Measurements from ENCODE around the gene TNNT3. TPM values are rescaled to one million over a fixed set of nuclear protein-coding genes. Genes with fewer than 3 reads are reported as not detected.

Gene TNNT3
- total and polyA plus RNA-seq, 9 donors = 2,869 to 9,783 (median 6,353) TPM

DNA sequence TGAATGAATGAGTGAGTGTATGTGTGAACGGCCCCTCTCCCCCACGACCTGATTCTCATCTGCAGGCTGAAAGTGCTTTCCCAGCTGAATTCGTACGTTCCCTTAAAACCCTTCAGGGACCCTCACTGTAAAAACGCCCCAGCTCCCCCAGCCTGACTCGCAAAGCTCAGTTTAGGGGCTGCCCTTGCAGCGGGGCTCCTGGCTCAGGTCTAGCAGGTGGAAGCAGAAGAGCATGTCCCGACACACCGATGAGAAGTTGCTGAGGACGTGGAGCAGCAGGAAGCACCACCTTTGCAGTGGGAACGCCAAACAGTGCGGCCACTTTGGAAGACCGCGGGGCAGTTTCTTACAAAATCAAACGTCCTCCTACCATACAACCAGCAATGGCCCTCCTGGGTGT is 24.1 kb downstream of the TNNT3 start:
- peak overlapping the region; percentile 8 for H3K27ac ChIP-seq (ENCODE audit: low read length)

DNA sequence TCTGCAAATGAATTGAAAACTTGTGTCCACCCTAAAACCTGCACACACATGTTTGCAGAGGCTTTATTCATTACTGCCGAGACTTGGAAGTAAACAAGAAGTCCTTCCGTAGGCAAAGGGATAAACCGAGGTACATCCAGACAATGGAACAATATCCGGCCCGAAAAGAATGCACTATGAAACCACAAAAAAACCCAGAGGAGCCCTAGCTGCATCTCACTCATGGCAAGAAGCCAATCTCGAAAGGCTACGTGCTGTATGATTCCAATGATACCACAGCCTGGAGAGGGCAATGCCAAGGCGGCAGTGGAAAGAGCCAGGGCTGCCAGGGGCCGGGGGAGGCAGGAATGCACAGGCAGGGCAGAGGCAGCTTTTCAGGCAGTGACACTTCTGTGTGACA is 24.5 kb downstream of the TNNT3 start:
- WGBS (ENCODE audit: insufficient coverage) = 32% methylated on average over 6 of the region's 9 CpGs
- Histone ChIP-seq H3K4me1 (ENCODE audit: control insufficient read depth, insufficient read depth, low read length) (peaks cover 24% of the 10 kb centered on the region), H3K9me3 (replicated peaks; ENCODE audit: control insufficient read depth, low read depth, low read length) (no peaks in the 10 kb centered on the region), H3K27ac (ENCODE audit: low read length) (peak overlapping the region; percentile 13), H3K4me3 (ENCODE audit: low read length) (no peak overlapping the region), H3K27me3 (ENCODE audit: control insufficient read depth, insufficient read depth, low read length) (no peaks in the 10 kb centered on the region), H3K36me3 (ENCODE audit: control insufficient read depth, insufficient read depth, low read length) (no peaks in the 10 kb centered on the region)
- DNase-seq = no peak

More for the DNA sequence above, 24.1 kb downstream of the TNNT3 start:
- H3K36me3 ChIP-seq (ENCODE audit: control insufficient read depth, insufficient read depth, low read length) = peaks cover under 1% of the 10 kb centered on the region
- H3K27me3 ChIP-seq (ENCODE audit: control insufficient read depth, insufficient read depth, low read length) = no peaks in the 10 kb centered on the region
- no peak overlapping the region for H3K4me3 ChIP-seq (ENCODE audit: low read length)
- H3K4me1 ChIP-seq (ENCODE audit: control insufficient read depth, insufficient read depth, low read length) = peaks cover 28% of the 10 kb centered on the region
- no peak for DNase-seq
- H3K9me3 ChIP-seq (replicated peaks; ENCODE audit: control insufficient read depth, low read depth, low read length) = no peaks in the 10 kb centered on the region
- WGBS (ENCODE audit: insufficient coverage) = 36% methylated on average over 8 of the region's 15 CpGs

DNA sequence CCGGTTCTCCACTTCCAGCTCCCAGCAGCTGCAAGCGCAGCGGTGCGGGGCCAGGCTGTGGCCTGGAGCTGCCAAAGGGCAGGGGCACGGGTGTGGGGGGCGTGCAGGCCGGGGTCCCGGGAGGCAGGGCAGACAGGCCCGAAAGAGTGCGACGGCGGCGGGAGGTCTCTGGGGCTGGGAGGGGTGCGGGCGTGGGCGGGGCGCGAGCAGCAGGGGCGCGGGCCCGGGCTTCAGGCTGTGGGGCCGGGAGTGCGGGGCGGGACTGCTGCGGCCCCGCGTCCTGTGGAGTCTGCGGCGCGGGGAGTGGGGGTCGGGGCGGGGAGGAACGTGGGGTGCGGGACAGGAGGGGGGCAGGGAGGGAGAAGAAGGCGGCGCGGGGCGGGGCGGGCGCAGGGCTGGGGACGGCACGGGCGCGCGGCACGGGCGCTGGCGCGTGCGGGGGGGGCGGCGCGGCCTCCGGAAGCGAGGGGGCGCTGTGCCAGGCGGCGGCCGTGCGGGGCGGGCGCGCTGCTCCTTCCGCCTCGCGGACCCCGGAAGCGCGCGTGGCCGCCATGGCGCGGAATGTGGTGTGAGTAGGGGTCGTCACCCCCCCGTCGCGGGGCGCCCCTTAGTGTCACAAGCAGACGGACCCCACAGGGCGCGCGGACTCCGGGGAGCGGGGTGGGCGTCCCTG is 27.4 kb downstream of the TNNT3 start, which contains the start of gene MRPL23:
MRPL23 (plus strand) TSS at position 521 of the 673 bp plus-strand sequence; CDS start at position 552, 31 bp downstream.
- no CpG with 5 or more reads among the region's 85 CpGs for WGBS (ENCODE audit: insufficient coverage)
- Histone ChIP-seq H3K36me3 (ENCODE audit: control insufficient read depth, insufficient read depth, low read length) (no peaks in the 10 kb centered on the region), H3K9me3 (replicated peaks; ENCODE audit: control insufficient read depth, low read depth, low read length) (no peaks in the 10 kb centered on the region), H3K27ac (ENCODE audit: low read length) (no peak within 1 kb of the TSS), H3K4me1 (ENCODE audit: control insufficient read depth, insufficient read depth, low read length) (peaks cover 22% of the 10 kb centered on the region), H3K4me3 (ENCODE audit: low read length) (no peak within 1 kb of the TSS), H3K27me3 (ENCODE audit: control insufficient read depth, insufficient read depth, low read length) (no peaks in the 10 kb centered on the region)
- no peak for DNase-seq

DNA sequence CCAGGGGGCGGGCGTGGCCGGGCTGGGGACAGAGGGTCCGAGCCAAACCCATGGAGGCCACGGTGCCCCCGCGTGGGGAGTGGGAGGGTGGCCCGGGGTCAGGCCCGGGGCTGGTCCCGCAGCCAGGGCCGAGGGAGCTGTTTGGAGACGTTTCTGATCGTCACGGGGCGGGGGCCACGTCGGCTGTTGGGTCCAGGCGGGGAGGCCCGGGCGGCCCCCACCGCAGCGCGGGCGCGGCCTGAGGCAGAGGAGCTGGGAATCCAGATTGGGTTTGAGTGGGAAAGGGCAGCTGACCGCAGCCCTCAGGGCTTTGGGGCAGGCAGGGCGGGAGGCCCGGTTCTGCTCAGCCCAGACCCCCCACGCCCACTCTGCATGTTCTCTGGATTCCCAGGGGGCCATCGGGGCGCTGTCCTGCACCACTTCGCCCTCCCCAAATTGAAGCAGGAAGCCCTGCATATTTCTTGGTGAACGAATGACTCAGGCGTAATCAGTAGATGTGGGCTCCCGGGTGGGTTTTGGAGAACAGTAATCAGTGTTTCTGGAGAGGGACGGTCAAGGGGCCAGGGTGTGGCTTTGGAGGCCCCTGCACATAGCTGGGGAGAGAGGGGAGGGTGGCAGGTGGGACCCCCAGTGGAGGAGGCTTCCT is 28.2 kb downstream of the TNNT3 start:
- no peaks in the 10 kb centered on the region for H3K27me3 ChIP-seq (ENCODE audit: control insufficient read depth, insufficient read depth, low read length)
- no peak overlapping the region for H3K4me3 ChIP-seq (ENCODE audit: low read length)
- H3K27ac ChIP-seq (ENCODE audit: low read length) = no peak overlapping the region
- no CpG with 5 or more reads among the region's 36 CpGs for WGBS (ENCODE audit: insufficient coverage)
- peaks cover 15% of the 10 kb centered on the region for H3K4me1 ChIP-seq (ENCODE audit: control insufficient read depth, insufficient read depth, low read length)
- no peak for DNase-seq
- no peaks in the 10 kb centered on the region for H3K9me3 ChIP-seq (replicated peaks; ENCODE audit: control insufficient read depth, low read depth, low read length)
- H3K36me3 ChIP-seq (ENCODE audit: control insufficient read depth, insufficient read depth, low read length) = no peaks in the 10 kb centered on the region

DNA sequence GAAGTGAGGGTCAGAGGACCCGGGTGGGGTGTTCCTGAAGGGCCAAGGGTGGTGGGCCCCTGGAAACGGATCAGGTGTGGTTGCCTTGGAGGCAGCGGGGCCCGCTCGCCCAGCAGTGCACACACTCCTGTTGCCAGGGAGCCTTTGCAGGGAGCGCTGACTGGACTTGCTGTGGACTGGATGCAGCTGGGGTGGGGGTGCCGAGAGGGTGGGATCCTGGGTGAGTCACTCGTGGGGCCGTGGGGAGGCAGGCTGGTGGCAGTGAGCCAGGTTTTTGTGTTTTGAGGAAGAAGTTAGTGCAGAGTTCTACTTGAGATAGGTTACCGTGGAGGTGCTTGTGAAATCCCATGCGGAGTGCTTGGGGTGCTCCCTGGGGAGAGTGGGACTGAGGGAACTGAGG is 28.9 kb downstream of the TNNT3 start:
- H3K27me3 ChIP-seq (ENCODE audit: control insufficient read depth, insufficient read depth, low read length) = no peaks in the 10 kb centered on the region
- DNase-seq = no peak
- WGBS (ENCODE audit: insufficient coverage) = no CpG with 5 or more reads among the region's 11 CpGs
- peaks cover 17% of the 10 kb centered on the region for H3K4me1 ChIP-seq (ENCODE audit: control insufficient read depth, insufficient read depth, low read length)
- no peaks in the 10 kb centered on the region for H3K36me3 ChIP-seq (ENCODE audit: control insufficient read depth, insufficient read depth, low read length)
- H3K27ac ChIP-seq (ENCODE audit: low read length) = no peak overlapping the region
- H3K4me3 ChIP-seq (ENCODE audit: low read length) = no peak overlapping the region
- H3K9me3 ChIP-seq (replicated peaks; ENCODE audit: control insufficient read depth, low read depth, low read length) = no peaks in the 10 kb centered on the region

DNA sequence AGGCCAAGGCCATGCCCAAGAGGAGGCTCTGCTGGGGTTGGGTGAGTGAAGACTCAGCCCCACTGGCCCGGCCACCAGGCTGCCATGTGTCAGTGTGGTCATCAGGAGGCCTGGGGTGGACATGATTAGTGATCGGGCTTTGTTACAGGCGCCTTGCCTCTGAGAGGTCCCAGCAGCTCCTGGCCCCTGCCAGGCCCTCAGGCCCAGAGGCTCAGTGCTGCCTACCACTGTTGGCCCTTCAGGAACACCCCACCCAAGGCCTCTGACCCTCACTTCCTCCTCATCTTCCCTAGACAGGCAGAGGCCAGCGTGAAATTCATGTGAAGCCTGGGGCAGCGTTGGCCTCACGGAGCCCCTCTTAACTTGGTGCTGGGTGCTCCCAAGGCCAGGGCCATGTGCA is 29.8 kb downstream of the TNNT3 start:
- H3K4me3 ChIP-seq (ENCODE audit: low read length) = no peak overlapping the region
- WGBS (ENCODE audit: insufficient coverage) = no CpG with 5 or more reads among the region's 6 CpGs
- no peak for DNase-seq
- H3K27ac ChIP-seq (ENCODE audit: low read length) = no peak overlapping the region
- H3K36me3 ChIP-seq (ENCODE audit: control insufficient read depth, insufficient read depth, low read length) = no peaks in the 10 kb centered on the region
- no peaks in the 10 kb centered on the region for H3K9me3 ChIP-seq (replicated peaks; ENCODE audit: control insufficient read depth, low read depth, low read length)
- peaks cover 9% of the 10 kb centered on the region for H3K4me1 ChIP-seq (ENCODE audit: control insufficient read depth, insufficient read depth, low read length)
- H3K27me3 ChIP-seq (ENCODE audit: control insufficient read depth, insufficient read depth, low read length) = no peaks in the 10 kb centered on the region

DNA sequence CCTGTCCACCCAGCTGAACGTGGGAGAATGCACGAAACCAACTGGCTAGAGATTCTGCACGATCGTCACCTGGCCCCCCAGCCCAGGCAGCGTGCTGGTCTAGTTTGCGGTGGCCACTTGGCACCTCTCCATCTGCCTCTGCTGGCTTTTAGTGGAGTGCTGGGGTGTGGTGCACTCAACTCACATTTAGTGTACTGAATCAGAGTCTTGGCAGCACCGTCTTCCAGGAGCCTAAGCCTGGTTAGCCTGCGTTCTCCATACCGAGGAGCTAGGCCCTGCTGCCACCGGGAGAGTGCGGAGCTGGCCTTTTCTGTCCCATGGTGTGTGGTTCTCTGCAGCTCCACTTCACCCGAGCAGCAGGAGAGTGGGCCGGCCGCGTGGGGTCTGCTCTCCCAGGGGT is 30.4 kb downstream of the TNNT3 start:
- no CpG with 5 or more reads among the region's 15 CpGs for WGBS (ENCODE audit: insufficient coverage)
- H3K9me3 ChIP-seq (replicated peaks; ENCODE audit: control insufficient read depth, low read depth, low read length) = no peaks in the 10 kb centered on the region
- no peak overlapping the region for H3K27ac ChIP-seq (ENCODE audit: low read length)
- DNase-seq = no peak
- H3K4me3 ChIP-seq (ENCODE audit: low read length) = no peak overlapping the region
- H3K4me1 ChIP-seq (ENCODE audit: control insufficient read depth, insufficient read depth, low read length) = peaks cover 7% of the 10 kb centered on the region
- no peaks in the 10 kb centered on the region for H3K27me3 ChIP-seq (ENCODE audit: control insufficient read depth, insufficient read depth, low read length)
- no peaks in the 10 kb centered on the region for H3K36me3 ChIP-seq (ENCODE audit: control insufficient read depth, insufficient read depth, low read length)

DNA sequence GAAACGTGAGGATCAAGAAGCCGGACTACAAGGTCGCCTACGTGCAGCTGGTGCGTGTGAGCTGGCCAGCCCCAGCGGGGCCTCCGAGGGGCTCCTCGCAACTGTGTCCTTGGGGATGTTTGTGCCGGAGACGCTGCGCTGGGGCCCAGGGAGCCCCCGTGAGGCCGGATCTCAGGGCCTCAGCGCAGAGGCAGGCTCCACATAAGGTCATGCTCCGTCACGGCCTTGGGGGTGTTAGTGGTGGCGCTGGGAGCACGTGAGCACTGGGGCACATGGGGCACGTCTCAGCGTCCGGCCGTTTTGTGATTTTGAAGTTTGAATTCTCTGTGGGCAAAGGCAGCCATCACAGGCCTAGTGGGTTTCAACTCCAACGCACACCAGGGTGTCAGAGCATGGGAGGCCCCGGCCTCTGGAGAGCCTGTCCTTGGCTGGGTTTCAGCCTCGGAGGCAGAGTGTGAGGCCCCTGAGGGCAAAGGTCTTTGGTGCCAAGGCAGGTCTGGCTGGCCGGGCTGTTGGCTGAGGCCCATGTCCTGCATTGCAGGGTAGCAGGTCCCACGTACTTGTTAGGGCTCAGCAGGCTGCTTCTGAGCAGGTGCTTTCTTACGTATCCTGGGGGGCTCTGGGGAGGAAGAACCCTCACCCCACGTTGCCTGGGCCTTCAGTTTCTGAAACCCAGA is 33.4 kb downstream of the TNNT3 start:
- H3K9me3 ChIP-seq (replicated peaks; ENCODE audit: control insufficient read depth, low read depth, low read length) = no peaks in the 10 kb centered on the region
- H3K36me3 ChIP-seq (ENCODE audit: control insufficient read depth, insufficient read depth, low read length) = no peaks in the 10 kb centered on the region
- peaks cover 7% of the 10 kb centered on the region for H3K4me1 ChIP-seq (ENCODE audit: control insufficient read depth, insufficient read depth, low read length)
- no peak for DNase-seq
- H3K27ac ChIP-seq (ENCODE audit: low read length) = peak overlapping the region; percentile 76
- H3K27me3 ChIP-seq (ENCODE audit: control insufficient read depth, insufficient read depth, low read length) = no peaks in the 10 kb centered on the region
- WGBS (ENCODE audit: insufficient coverage) = no CpG with 5 or more reads among the region's 29 CpGs
- H3K4me3 ChIP-seq (ENCODE audit: low read length) = no peak overlapping the region

DNA sequence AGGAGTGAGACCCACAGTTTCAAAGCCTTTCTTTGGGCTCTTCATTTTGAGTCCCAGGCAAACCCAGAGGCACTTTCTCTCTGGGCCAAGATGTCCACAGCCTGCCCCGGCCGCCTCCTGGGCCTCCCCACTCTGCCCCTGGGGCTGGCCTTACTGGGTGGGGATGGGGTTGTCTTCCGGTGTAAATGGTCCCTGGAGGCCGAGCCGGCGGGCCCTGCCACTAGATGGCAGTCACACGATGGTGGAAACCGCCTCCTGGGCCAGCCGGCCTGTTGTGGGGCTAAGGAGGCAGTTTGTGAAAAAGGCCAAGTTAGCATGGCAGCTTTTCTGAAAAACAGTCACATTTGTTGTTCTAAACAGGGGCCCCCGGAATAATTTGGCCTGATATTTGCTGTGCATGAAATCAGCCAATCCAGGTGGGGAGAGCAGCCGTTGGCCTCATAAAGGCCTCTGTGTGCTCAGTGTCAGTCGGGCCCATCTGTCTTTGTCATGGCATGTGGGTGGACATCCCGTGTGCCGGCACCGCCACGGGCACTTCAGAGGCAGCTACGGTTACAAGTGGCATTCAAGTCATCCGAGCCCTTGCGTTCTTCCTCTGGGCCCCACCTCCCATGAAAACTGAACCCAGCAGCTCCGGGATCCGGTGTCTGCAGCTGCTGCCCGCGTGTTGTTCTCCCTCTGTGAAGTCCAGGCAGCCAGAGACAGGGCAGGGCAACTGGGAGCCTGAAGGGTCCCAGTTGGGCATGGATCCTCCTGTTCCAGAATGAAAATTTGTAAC is 34.2 kb downstream of the TNNT3 start:
- H3K9me3 ChIP-seq (replicated peaks; ENCODE audit: control insufficient read depth, low read depth, low read length) = no peaks in the 10 kb centered on the region
- no peaks in the 10 kb centered on the region for H3K36me3 ChIP-seq (ENCODE audit: control insufficient read depth, insufficient read depth, low read length)
- H3K27me3 ChIP-seq (ENCODE audit: control insufficient read depth, insufficient read depth, low read length) = no peaks in the 10 kb centered on the region
- peak overlapping the region; percentile 76 for H3K27ac ChIP-seq (ENCODE audit: low read length)
- no peak for DNase-seq
- peaks cover 7% of the 10 kb centered on the region for H3K4me1 ChIP-seq (ENCODE audit: control insufficient read depth, insufficient read depth, low read length)
- WGBS (ENCODE audit: insufficient coverage) = no CpG with 5 or more reads among the region's 23 CpGs
- H3K4me3 ChIP-seq (ENCODE audit: low read length) = no peak overlapping the region

DNA sequence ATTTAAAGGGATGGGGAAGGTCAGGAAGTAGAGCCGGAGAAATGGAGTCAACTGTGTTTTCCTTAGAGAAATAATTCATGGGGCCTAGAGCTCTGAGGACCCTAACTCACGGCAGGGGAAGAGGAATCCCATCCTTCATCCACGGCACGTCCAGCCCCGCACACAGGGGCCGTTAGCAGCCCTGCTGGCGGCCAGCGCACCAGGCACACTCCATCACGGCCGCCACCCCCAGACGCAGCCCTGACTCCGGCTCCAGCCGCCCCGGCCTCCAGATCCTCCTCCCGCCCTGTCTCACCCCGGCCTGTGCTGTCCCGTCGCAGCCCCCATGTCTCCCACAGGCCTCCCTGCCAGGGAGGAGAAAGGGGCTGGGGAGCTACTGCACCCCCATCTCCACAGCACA is 38.9 kb downstream of the TNNT3 start:
- H3K27me3 ChIP-seq (ENCODE audit: control insufficient read depth, insufficient read depth, low read length) = no peaks in the 10 kb centered on the region
- H3K36me3 ChIP-seq (ENCODE audit: control insufficient read depth, insufficient read depth, low read length) = no peaks in the 10 kb centered on the region
- DNase-seq = no peak
- peaks cover 2% of the 10 kb centered on the region for H3K4me1 ChIP-seq (ENCODE audit: control insufficient read depth, insufficient read depth, low read length)
- H3K4me3 ChIP-seq (ENCODE audit: low read length) = no peak overlapping the region
- H3K27ac ChIP-seq (ENCODE audit: low read length) = no peak overlapping the region
- no CpG with 5 or more reads among the region's 18 CpGs for WGBS (ENCODE audit: insufficient coverage)
- no peaks in the 10 kb centered on the region for H3K9me3 ChIP-seq (replicated peaks; ENCODE audit: control insufficient read depth, low read depth, low read length)
